ENCODE results near the gene EXT2. TPM values are rescaled to one million over a fixed set of nuclear protein-coding genes. Genes with fewer than 3 reads are reported as not detected.

The EXT2 gene
- total RNA-seq, 1 donor from 2014 or later, result 78.6 TPM

GRCh38 chr11:44145011-44145775 is 49.7 kb downstream of the EXT2 start:
- TF ChIP-seq CTCF (IDR thresholded peaks at IDR 0.05), result no peak
- no peak for TF ChIP-seq POLR2AphosphoS5 (IDR thresholded peaks at IDR 0.05; ENCODE audit: insufficient read depth in 1 of 2, low read depth in 1 of 2)
- no peak for TF ChIP-seq POLR2A (IDR thresholded peaks at IDR 0.05)
- intact Hi-C loops (cut with DNase I), result no loop called here
- H3K4me3 ChIP-seq, result no peak overlapping the region
- no peaks in the 10 kb centered on the region for H3K9me3 ChIP-seq
- peaks cover 8% of the 10 kb centered on the region for H3K4me1 ChIP-seq
- no peak for DNase-seq (ENCODE audit: extremely low spot score in 2 of 2)
- H3K27me3 ChIP-seq, result no peaks in the 10 kb centered on the region
- peaks cover 0 to 18% of the 10 kb centered on the region in 2 donors for H3K36me3 ChIP-seq
- H3K27ac ChIP-seq, result no peak overlapping the region

GRCh38 chr11:44146931-44147330 is 51.5 kb downstream of the EXT2 start:
- Histone ChIP-seq H3K4me3 (no peak overlapping the region), H3K9me3 (no peaks in the 10 kb centered on the region), H3K27me3 (no peaks in the 10 kb centered on the region), H3K36me3 (peaks cover 0 to 11% of the 10 kb centered on the region in 2 donors), H3K4me1 (peaks cover 4% of the 10 kb centered on the region), H3K27ac (no peak overlapping the region)
- DNase-seq (ENCODE audit: extremely low spot score in 2 of 2), result no peak
- no peak for TF ChIP-seq POLR2AphosphoS5 (IDR thresholded peaks at IDR 0.05; ENCODE audit: insufficient read depth in 1 of 2, low read depth in 1 of 2)
- TF ChIP-seq CTCF (IDR thresholded peaks at IDR 0.05), result no peak
- TF ChIP-seq POLR2A (IDR thresholded peaks at IDR 0.05), result no peak
- intact Hi-C loops (cut with DNase I), result no loop called here

- no peak overlapping the region for H3K4me3 ChIP-seq
- TF ChIP-seq CTCF (IDR thresholded peaks at IDR 0.05) (no peak), POLR2AphosphoS5 (IDR thresholded peaks at IDR 0.05; ENCODE audit: insufficient read depth in 1 of 2, low read depth in 1 of 2) (no peak), POLR2A (IDR thresholded peaks at IDR 0.05) (no peak)
- H3K9me3 ChIP-seq, result no peaks in the 10 kb centered on the region
- H3K36me3 ChIP-seq, result peaks cover 0 to 11% of the 10 kb centered on the region in 2 donors
- H3K27me3 ChIP-seq, result no peaks in the 10 kb centered on the region
- no peak overlapping the region for H3K27ac ChIP-seq
- no peak for DNase-seq (ENCODE audit: extremely low spot score in 2 of 2)
- peaks cover 4% of the 10 kb centered on the region for H3K4me1 ChIP-seq
- intact Hi-C loops (cut with DNase I), result no loop called here
Measured at GRCh38 chr11:44147751-44148150, 52.3 kb downstream of the EXT2 start.

GRCh38 chr11:44149651-44150050 is 54.2 kb downstream of the EXT2 start:
- Histone ChIP-seq H3K36me3 (peaks cover 0 to 7% of the 10 kb centered on the region in 2 donors), H3K9me3 (no peaks in the 10 kb centered on the region), H3K27ac (no peak overlapping the region), H3K27me3 (no peaks in the 10 kb centered on the region), H3K4me1 (peaks cover 4% of the 10 kb centered on the region), H3K4me3 (no peak overlapping the region)
- TF ChIP-seq POLR2AphosphoS5 (IDR thresholded peaks at IDR 0.05; ENCODE audit: insufficient read depth in 1 of 2, low read depth in 1 of 2), result no peak
- TF ChIP-seq CTCF (IDR thresholded peaks at IDR 0.05), result no peak
- no peak for TF ChIP-seq POLR2A (IDR thresholded peaks at IDR 0.05)
- intact Hi-C loops (cut with DNase I), result no loop called here
- no peak for DNase-seq (ENCODE audit: extremely low spot score in 2 of 2)

- Histone ChIP-seq H3K4me1 (peaks cover 4% of the 10 kb centered on the region), H3K36me3 (peaks cover 0 to 7% of the 10 kb centered on the region in 2 donors)
Measured at GRCh38 chr11:44150401-44150800, 54.9 kb downstream of the EXT2 start.

More at GRCh38 chr11:44150401-44150800, 54.9 kb downstream of the EXT2 start:
- no peak for DNase-seq (ENCODE audit: extremely low spot score in 2 of 2)
- Histone ChIP-seq H3K27me3 (no peaks in the 10 kb centered on the region), H3K27ac (no peak overlapping the region), H3K9me3 (no peaks in the 10 kb centered on the region), H3K4me3 (no peak overlapping the region)
- intact Hi-C loops (cut with DNase I), result no loop called here
- no peak for TF ChIP-seq POLR2A (IDR thresholded peaks at IDR 0.05)
- no peak for TF ChIP-seq CTCF (IDR thresholded peaks at IDR 0.05)
- no peak for TF ChIP-seq POLR2AphosphoS5 (IDR thresholded peaks at IDR 0.05; ENCODE audit: insufficient read depth in 1 of 2, low read depth in 1 of 2)
